COLO829 (cell line): Measurements from ENCODE around the gene PRSS12.

Experiments
- DNase-seq: peaks from one replicate; pipeline ENCODE4 v3.0.0; 2012; ENCODE audit warnings: low spot score

Gene PRSS12

GRCh38 chr4:118356111-118356510 lies 3.3 kb upstream of the PRSS12 start:
- no peak for DNase-seq

DNA sequence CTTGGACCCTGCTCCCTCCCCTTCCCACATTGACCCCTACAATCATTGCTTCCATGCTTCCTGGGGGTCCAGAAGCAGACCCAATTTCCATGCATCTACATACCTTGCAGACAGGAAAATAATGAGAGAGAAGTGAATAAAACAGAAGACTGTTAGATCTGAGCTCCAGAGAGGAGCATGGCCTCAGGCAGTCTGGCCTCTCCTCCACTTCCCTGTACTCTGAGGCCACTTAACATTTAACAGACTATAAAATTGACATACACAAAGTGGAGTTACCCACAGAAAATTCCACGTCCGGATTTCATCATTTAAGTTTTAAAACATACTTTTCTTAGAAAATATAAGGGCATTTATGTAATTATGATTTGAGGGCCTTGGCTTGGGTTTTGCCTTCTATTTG lies 2.1 kb upstream of the PRSS12 start:
- no peak for DNase-seq

- no peak for DNase-seq
Observed at GRCh38 chr4:118353534-118354030, 779 bp upstream of the PRSS12 start.

- DNase-seq, result no peak
Observed at GRCh38 chr4:118351851-118352827, 664 bp downstream of the PRSS12 start.

DNA sequence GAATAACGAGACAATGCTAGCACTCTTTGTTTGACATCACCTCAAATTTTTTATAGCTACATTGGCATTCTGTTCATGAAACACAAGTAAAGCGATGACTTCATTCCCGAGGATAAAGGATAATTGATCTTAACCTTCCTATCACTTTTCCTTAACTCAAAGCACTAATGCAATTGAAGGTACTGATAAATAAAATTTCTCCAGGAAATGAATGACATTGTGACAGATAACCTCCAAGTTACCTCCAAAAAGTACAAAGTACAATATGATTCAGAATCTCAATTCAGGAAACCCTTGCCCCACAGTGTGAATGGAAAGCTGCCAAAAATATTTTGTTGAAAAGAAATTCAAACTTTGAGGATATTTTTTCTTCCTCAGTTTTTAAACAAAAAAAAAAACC lies 1.8 kb downstream of the PRSS12 start:
- no peak for DNase-seq

DNA sequence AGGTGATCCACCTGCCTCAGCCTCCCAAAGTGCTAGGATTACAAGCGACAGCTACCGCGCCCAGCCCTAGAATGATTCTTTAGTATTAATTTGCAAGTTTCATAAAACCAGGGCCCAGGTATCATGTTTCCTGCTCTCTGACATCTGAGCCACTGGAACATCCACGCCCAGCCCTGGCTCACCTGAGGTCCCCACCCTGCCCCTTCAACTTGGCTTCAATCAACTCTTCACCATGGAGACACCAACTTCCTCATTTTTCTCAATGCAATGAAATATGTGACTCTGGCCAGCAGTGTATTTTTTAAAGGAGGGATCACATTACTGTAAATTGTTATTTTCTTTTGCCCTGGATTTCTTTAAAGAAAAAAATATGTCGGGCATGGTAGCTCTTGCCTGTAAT lies 3.9 kb downstream of the PRSS12 start:
- DNase-seq, result no peak

DNA sequence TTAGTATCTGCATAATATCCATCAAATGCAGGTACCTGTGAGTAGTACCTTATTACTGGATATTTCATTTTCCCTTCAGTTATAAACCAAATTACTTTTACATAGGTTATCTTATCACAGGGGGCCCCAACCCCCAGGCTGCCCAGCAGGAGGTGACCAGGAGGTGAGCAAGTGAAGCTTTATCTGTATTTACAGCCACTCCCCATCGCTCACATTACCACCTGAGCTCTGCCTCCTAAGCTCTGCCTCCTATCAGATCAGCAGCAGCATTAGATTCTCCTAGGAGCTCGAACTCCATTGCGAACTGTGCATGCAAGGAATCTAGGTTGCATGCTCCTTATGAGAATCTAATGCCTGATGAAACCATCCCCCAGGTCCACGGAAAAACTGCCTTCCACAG lies 6.3 kb downstream of the PRSS12 start:
- no peak for DNase-seq

DNA sequence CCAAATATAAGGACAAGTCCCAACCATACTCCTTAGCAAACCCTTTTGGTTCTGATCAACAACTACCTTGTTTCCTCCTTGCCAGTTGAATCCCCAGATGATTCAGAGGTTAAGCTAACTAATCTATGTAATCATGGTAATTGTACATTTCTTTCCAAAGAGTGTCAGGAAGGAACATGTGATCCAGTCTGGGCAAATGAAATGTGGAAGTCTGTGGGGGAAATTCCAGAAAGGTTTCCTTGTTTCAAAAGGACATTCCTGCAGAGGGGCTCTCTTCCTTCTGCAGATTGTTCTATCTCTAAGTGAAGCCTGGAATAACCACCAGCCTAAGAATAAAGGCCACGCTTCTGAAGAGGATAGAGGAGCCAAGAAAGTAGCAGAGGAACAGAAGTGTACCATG lies 7.0 kb downstream of the PRSS12 start:
- DNase-seq, result no peak

- DNase-seq, result no peak
Observed at GRCh38 chr4:118344801-118345200, 8.0 kb downstream of the PRSS12 start.

DNA sequence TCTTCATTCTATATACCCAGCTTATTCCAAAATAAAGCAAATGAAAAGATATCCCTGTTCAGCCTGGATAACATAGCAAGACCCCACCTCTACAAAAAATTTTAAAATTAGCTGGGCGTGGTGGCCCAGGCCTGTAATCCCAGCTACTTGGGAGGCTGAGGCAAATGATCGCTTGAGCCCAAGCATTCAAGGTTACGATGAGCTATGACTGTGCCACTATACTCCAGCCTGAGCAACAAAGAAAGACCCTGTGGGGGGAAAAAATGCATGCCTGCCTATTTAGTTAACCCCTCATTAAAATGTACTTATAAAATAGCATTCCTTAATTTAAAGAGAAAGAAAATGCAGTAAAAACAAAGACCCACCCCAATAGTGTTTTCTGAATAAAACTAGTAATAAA lies 9.3 kb downstream of the PRSS12 start:
- no peak for DNase-seq

GRCh38 chr4:118340109-118340508 lies 12.7 kb downstream of the PRSS12 start:
- DNase-seq, result no peak

DNA sequence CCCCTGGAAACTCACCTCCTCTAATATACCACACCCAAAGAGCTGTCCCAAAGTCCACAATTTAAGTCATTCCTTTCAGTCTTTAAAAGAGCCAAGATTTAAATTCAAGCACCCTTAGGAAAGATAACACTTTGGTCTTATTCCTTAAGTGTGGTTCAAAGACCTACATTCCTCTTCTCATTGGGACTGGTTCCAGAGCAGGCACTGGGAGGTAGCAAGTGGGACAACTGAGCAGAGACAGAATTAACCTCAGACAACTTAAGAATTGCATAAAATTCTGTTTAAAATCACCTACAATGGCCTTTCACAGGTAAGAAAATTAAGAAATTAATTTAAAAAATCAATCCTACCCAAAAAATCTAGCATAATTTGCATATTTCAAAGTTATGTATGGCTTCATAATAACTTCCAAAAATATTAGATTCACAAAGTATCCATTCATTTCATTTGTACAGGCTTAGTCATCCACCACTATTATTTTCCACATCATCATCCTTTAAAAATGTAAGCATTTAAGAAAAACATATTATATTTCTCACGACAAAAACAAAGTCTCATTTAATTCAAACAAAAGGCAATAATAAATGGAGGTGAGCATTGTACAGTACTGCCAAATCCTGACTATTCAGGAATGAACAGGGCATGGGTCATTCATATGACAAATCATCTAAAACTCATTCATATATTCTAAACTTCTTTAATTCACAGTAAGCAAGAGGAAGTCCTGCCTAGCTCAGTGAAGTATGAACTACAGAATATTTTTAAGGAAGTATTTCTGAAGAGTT lies 13.6 kb downstream of the PRSS12 start:
- DNase-seq, result no peak

GRCh38 chr4:118338518-118338917 lies 14.3 kb downstream of the PRSS12 start:
- DNase-seq, result no peak

GRCh38 chr4:118337954-118338353 lies 14.8 kb downstream of the PRSS12 start:
- no peak for DNase-seq

- no peak for DNase-seq
Observed at GRCh38 chr4:118335774-118336173, 17.0 kb downstream of the PRSS12 start.

- no peak for DNase-seq
Observed at GRCh38 chr4:118335324-118335723, 17.5 kb downstream of the PRSS12 start.

DNA sequence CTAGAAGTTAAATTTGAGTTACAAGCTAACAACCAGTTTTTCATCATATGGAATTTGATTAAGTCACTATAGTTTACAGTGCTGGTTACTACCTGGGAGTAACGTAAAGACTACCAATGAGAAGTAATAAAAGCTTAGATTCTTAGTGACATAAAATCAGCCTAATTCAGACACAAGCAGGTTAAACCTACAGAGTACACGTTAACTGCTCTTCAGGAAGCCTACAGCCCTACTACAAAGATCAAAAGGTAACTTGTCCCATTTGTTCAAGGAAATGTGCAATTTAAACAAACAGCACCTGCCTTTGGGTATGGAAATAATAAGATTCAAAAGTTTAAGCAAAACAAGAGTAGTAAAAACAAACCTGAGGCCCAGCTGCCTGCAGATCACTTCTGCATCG lies 21.5 kb downstream of the PRSS12 start:
- no peak for DNase-seq

GRCh38 chr4:118329849-118330248 lies 23.0 kb downstream of the PRSS12 start:
- DNase-seq, result no peak

DNA sequence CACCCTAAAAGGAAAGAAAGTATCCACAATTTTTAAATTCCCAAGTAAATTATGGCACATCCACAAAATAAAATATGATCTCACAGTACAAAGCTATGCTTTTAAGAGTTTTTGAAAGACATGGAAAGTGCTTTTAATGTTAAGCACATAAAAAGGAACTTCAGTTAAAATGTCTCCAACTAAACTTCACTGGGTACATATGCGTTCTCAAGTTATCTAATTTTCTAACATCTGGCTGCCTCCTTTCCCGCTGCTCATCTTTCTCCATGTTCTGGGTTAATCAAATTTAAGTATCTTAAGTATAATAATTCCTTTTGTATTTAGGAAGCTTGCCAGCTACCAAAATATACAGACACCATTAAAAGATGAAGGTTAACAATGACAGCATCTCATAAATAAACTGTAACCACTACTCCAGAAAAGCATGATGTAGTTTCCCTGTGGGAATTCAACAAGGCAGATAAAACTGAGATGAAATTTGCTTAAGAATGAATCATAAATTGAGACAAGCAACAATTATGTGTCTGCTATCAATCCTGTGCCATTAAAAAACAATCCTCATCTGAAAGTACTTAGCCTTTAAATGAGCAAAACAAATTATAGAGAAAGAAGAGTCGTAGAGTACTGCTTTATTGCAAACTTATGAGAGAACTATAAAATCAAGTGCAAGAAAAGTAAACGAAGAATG lies 25.1 kb downstream of the PRSS12 start:
- peak; percentile 63 for DNase-seq

DNA sequence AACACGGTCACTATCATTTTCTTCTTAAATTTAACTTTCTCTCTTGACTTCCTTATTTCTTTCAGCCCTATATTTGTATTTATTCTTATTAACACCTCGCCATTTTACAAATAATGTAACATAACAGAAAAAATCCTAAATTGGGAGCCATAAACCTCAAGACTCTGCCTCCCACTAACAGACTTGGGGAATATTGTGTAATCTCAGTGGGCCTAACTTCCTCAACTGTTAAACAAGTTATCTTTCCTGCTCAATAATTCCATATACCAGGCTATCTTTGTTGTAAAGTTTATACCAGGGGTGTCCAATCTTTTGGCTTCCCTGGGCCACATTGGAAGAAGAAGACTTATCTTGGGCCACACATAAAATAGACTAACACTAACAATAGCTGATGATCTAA lies 26.2 kb downstream of the PRSS12 start:
- DNase-seq, result no peak

DNA sequence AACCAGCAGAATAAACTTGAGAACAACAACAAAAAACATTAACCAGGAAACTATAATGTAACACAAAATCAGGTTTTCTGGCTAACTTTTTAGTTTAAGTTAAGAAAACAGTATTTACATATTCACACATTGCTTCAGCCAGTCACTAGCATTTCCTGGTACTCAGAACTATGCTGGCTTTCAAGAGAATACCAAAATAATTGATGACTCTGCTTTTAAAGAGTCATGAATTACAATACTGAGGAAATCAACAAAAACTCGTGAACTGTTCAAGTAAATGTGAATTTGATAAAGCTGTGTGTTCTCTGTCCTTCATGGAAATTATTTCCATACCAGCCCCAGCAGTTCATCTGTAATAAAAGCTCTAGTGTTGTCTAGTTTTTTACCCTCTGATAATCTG lies 27.4 kb downstream of the PRSS12 start:
- no peak for DNase-seq

GRCh38 chr4:118322831-118323502 lies 29.8 kb downstream of the PRSS12 start:
- no peak for DNase-seq
